ENCODE data around the gene AATK. TPM values are rescaled to one million over a fixed set of nuclear protein-coding genes. Genes with fewer than 3 reads are reported as not detected.
"Not testable (repeated sequence)": the region's sequence is repeated elsewhere in the genome, so short reads cannot be mapped to it uniquely, and the experiment has no call there.

AATK gene
- total RNA-seq, 1 donor from 2014 or later = 7.7 TPM

GRCh38 chr17:81150377-81151077, 15.5 kb downstream of the AATK start:
- no peak for DNase-seq (ENCODE audit: low spot score)

GRCh38 chr17:81148986-81149533, 17.0 kb downstream of the AATK start:
- Mint-ChIP-seq H3K36me3 (ENCODE audit: low read depth, unreplicated experiment) (no peaks in the 10 kb centered on the region), H3K9me3 (ENCODE audit: unreplicated experiment) (no peaks in the 10 kb centered on the region), H3K27me3 (ENCODE audit: unreplicated experiment) (peaks cover 4% of the 10 kb centered on the region), H3K4me1 (ENCODE audit: unreplicated experiment) (no peaks in the 10 kb centered on the region), H3K4me3 (ENCODE audit: unreplicated experiment) (no peak overlapping the region), H3K27ac (ENCODE audit: unreplicated experiment) (no peak overlapping the region)
- TF ChIP-seq CTCF (IDR thresholded peaks at IDR 0.05; ENCODE audit: unreplicated experiment) = no peak
- DNase-seq (ENCODE audit: low spot score) = no peak

More at GRCh38 chr17:81150377-81151077, 15.5 kb downstream of the AATK start:
- Mint-ChIP-seq H3K4me3 (ENCODE audit: unreplicated experiment) (no peak overlapping the region), H3K27me3 (ENCODE audit: unreplicated experiment) (peaks cover 3% of the 10 kb centered on the region), H3K27ac (ENCODE audit: unreplicated experiment) (no peak overlapping the region), H3K4me1 (ENCODE audit: unreplicated experiment) (no peaks in the 10 kb centered on the region), H3K9me3 (ENCODE audit: unreplicated experiment) (no peaks in the 10 kb centered on the region), H3K36me3 (ENCODE audit: low read depth, unreplicated experiment) (no peaks in the 10 kb centered on the region)
- TF ChIP-seq CTCF (IDR thresholded peaks at IDR 0.05; ENCODE audit: unreplicated experiment) = no peak

GRCh38 chr17:81148571-81148970, 17.4 kb downstream of the AATK start:
- DNase-seq (ENCODE audit: low spot score) = no peak
- no peak for TF ChIP-seq CTCF (IDR thresholded peaks at IDR 0.05; ENCODE audit: unreplicated experiment)

GRCh38 chr17:81147701-81148100, 18.3 kb downstream of the AATK start:
- Mint-ChIP-seq H3K9me3 (ENCODE audit: unreplicated experiment) (no peaks in the 10 kb centered on the region), H3K4me3 (ENCODE audit: unreplicated experiment) (no peak overlapping the region), H3K4me1 (ENCODE audit: unreplicated experiment) (no peaks in the 10 kb centered on the region), H3K27ac (ENCODE audit: unreplicated experiment) (no peak overlapping the region), H3K27me3 (ENCODE audit: unreplicated experiment) (peaks cover 5% of the 10 kb centered on the region), H3K36me3 (ENCODE audit: low read depth, unreplicated experiment) (no peaks in the 10 kb centered on the region)
- no peak for TF ChIP-seq CTCF (IDR thresholded peaks at IDR 0.05; ENCODE audit: unreplicated experiment)
- DNase-seq (ENCODE audit: low spot score) = no peak

More at GRCh38 chr17:81148571-81148970, 17.4 kb downstream of the AATK start:
- Mint-ChIP-seq H3K9me3 (ENCODE audit: unreplicated experiment) (no peaks in the 10 kb centered on the region), H3K36me3 (ENCODE audit: low read depth, unreplicated experiment) (no peaks in the 10 kb centered on the region), H3K27me3 (ENCODE audit: unreplicated experiment) (peaks cover 5% of the 10 kb centered on the region), H3K4me1 (ENCODE audit: unreplicated experiment) (no peaks in the 10 kb centered on the region), H3K4me3 (ENCODE audit: unreplicated experiment) (no peak overlapping the region), H3K27ac (ENCODE audit: unreplicated experiment) (no peak overlapping the region)

GRCh38 chr17:81146208-81146607, 19.8 kb downstream of the AATK start:
- not testable (repeated sequence) for H3K36me3 Mint-ChIP-seq (ENCODE audit: low read depth, unreplicated experiment); H3K4me3 Mint-ChIP-seq (ENCODE audit: unreplicated experiment); H3K27ac Mint-ChIP-seq (ENCODE audit: unreplicated experiment); H3K4me1 Mint-ChIP-seq (ENCODE audit: unreplicated experiment); H3K27me3 Mint-ChIP-seq (ENCODE audit: unreplicated experiment); H3K9me3 Mint-ChIP-seq (ENCODE audit: unreplicated experiment); DNase-seq (ENCODE audit: low spot score)
